Measurements from ENCODE around the gene NAA60.

GRCh38 chr16:3400446-3400778 lies 43.1 kb upstream of the NAA60 start:
- TF ChIP-seq TAF1 (IDR thresholded peaks at IDR 0.05; ENCODE audit: borderline replicate concordance, insufficient read depth, low read length) (no peak), REST (IDR thresholded peaks at IDR 0.05; ENCODE audit: insufficient read depth in 1 of 2, low read depth in 2 of 2, low read length in 2 of 2) (no peak), POLR2AphosphoS5 (IDR thresholded peaks at IDR 0.05; ENCODE audit: low read depth, low read length) (no peak), SIN3A (IDR thresholded peaks at IDR 0.05; ENCODE audit: borderline replicate concordance, insufficient read depth, low read length) (no peak)

Data from PFSK-1 (cell line).